HL-60 (cell line): ENCODE measurements around the gene NOBOX.

ENCODE experiments used
- CTCF ChIP-seq: IDR thresholded peaks from one replicate; pipeline ENCODE4 v1.5.1; 2011; ENCODE audit warnings: low read length, control low read depth, inconsistent platforms; ENCODE audit not compliant: insufficient read depth
- GABPA ChIP-seq: IDR thresholded peaks from 2 replicates; pipeline ENCODE4 v1.6.1; 2012; ENCODE audit warnings: low read depth
- POLR2AphosphoS5 ChIP-seq: IDR thresholded peaks from 2 replicates; pipeline ENCODE4 v1.6.1; 2012; ENCODE audit warnings: low read depth
- REST ChIP-seq: IDR thresholded peaks from 2 replicates; pipeline ENCODE4 v1.6.1; 2012; ENCODE audit warnings: low read depth; ENCODE audit not compliant: insufficient replicate concordance

DNA sequence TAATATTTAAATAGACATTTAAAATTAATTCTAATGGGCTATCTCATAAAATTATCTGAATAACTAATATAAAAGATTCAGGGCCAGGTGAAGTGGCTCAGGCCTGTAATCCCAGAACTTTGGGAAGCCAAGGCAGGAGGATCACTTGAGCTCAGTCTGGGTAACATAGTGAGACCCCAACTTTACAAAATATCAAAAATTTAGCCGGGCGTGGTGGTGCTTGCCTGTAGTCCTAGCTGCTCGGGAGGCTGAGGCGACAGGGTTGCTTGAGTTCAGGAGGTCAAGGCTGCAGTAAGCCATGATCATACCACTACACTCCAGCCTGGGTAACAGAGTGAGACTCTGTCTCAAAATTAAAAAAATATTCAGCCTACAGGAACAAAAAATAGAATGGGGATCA lies 12.5 kb downstream of the NOBOX start:
- TF ChIP-seq CTCF (no peak), POLR2AphosphoS5 (no peak), GABPA (no peak), REST (no peak)
